H1 (cell line): ENCODE measurements around the gene RAD51B. TPM values are rescaled to one million over a fixed set of nuclear protein-coding genes. Genes with fewer than 3 reads are reported as not detected.

ENCODE experiments used
- BCL11A ChIP-seq, 2 experiments: IDR thresholded peaks; one replicate each; pipeline ENCODE4 v1.6.1; 2011; ENCODE audit warnings: low read depth in 2 of 2, low read length in 2 of 2, mild to moderate bottlenecking in 2 of 2
- polyA plus RNA-seq, 7 experiments: library from polyadenylated mRNA; depleted of rRNA in 3 of 7; stranded (reverse) in 5 of 7; unstranded in 2 of 7; fragments of >200 nt in 5 of 7; fragments of 200-250 nt in 2 of 7; gene quantifications; 1 replicate in 5 of 7; 2 replicates in 1 of 7; 4 replicates in 1 of 7; pipeline versions ENCODE4 v1.2.1 to v1.2.3, GENCODE V29; 2011 to 2013; ENCODE audit warnings: missing spikeins in 2 of 7, mixed read lengths in 2 of 7
- total RNA-seq: library from RNA; stranded (reverse); fragmentation: NEBNext Ultra II Directional; extraction: Animal tissue kit (Norgen Biotek cat#: 25700); gene quantifications from 2 replicates; pipeline ENCODE4 v1.2.1, GENCODE V29; 2021

Gene RAD51B
- total and polyA plus RNA-seq, 2 of the 8 experiments (the other 6 are each of a cell fraction or from before 2014, with no cell fraction given): 3.9 to 14.9 TPM

DNA sequence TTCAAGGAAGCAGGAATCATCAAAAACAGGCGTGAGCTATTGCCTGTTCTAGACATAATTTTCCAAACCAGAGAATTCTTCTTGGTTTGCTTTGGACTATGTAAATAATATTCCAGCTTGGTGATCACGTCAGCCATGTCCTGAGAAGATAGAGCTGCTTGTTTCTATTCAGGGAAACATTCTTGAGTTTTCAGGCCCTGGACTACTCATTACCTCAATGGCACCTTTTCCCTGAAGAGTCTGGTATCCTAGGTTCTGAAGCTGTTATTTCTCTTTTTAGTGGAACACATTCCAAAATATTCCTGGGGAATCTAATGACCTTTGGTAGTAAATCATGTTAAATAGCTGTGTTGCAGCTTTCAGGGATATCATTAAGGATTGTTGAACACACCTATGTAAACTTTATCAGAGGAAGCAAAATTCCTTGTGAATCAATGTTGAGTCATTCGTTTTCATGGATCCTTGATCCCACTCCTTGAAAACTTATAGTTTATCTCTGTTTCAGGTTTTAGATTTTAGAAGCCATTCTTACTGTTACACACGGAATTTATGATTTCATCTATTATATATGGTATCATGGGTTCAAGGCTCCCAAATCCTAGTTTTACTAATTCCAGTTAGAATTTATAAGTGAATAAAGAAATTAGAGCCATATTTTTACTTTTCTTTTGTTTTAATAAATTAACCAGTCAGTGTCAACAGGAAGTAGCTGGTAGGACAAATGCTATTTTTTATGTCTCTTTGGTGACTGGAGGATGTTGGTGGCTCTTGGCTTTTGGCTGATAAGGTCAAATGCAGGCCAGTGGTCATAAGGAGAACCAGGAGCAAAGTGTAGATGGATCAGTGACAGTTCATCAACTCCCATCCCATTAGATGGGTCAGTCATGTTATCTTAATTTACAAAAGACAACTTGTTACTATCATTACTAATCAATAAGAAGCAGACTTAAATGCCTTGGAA, 593.2 kb downstream of the RAD51B start (continued):
- TF ChIP-seq BCL11A (IDR thresholded peaks at IDR 0.05; ENCODE audit: low read depth in 2 of 2, low read length in 2 of 2): no peak
- TF ChIP-seq, all 59 proteins: peak for 0
